ENCODE data around the gene SMTNL1.
A peak's percentile ranks its signal among the peaks of the same experiment; 100 is the strongest.

SMTNL1 gene, protein sequence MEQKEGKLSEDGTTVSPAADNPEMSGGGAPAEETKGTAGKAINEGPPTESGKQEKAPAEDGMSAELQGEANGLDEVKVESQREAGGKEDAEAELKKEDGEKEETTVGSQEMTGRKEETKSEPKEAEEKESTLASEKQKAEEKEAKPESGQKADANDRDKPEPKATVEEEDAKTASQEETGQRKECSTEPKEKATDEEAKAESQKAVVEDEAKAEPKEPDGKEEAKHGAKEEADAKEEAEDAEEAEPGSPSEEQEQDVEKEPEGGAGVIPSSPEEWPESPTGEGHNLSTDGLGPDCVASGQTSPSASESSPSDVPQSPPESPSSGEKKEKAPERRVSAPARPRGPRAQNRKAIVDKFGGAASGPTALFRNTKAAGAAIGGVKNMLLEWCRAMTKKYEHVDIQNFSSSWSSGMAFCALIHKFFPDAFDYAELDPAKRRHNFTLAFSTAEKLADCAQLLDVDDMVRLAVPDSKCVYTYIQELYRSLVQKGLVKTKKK

DNA sequence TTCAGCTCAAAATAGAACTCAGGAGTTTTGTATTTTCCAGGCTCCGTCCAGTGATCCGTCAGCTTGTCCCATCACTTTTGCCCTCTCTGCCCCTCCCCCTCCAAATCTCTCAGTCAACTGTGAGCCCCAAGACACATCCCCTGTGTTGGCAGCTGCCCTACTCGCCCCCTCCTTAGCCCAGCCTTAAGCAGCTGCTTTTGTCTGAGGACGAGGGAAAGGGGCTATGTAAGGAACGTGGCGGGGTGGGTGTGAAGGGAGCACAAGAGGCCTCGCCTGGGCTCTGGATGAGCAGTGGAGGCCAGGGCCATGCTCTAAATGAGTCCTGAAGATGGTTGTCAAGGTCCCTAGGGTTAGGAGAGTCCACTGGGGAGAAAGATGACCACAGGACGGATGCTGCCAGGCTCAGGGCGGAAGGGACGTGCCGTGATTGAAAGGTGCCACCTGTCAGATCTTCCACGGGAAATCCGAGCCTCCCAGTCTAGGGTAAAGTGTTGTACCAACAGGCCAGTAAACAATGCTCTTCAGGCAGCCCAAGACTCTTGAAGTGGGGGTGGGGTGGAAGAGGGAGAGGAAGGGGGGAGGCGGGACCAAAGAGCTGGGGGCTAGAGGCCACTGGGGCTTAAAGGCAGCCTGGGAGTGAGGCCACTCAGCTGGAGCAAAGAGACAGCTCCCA is at the start of gene SMTNL1:
Gene SMTNL1, plus strand, starts transcription at position 649 of the 673 bp plus-strand sequence. CDS start 5,048 bp downstream, outside the sequence.
- peak within 1 kb of the TSS; percentile 68 for H3K27ac Mint-ChIP-seq
- no peaks in the 10 kb centered on the region for H3K36me3 Mint-ChIP-seq
- ATAC-seq (no peak), DNase-seq (ENCODE audit: low spot score in 2 of 2) (no peak)
- H3K4me1 Mint-ChIP-seq = peaks cover under 1% of the 10 kb centered on the region
- no peaks in the 10 kb centered on the region for H3K9me3 Mint-ChIP-seq
- H3K4me3 Mint-ChIP-seq = no peak within 1 kb of the TSS

DNA sequence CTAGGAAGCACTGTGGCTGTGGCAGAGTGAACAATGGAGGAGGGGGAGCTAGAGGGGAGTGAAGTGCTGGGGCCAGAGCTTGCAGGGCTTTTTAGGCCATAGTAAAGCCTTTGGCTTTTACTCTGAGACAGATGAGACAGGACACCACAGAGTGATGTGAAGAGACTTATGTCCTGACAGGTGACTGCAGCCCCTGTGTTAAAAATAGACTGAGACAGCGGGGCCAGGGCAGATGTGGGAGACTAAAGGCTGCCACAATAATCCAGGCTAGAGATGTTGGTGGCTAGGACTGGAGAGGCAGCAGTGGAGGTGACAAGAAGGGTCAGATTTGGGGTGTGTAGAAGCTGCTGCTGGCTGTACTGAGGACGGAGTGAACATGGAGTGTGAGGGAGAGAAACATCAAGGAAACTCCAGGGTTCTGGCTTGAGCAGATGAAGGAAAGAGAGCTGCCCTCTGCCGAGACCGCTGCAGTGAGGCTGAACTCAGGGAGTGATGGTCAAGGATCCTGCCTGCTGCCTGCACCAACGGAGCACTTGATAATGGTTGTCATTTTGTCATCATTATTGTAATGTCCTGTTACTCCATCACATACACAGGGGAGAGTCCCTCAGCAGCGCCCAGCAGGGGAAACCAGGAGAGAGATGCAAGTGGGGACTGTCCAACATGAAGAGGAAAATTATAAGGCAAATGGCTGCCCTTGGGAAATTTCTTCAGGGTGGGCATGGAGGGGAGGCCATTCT is 49.3 kb upstream of the SMTNL1 start:
- no peaks in the 10 kb centered on the region for H3K4me1 Mint-ChIP-seq
- H3K27ac Mint-ChIP-seq = no peak overlapping the region
- H3K36me3 Mint-ChIP-seq = peaks cover 40% of the 10 kb centered on the region
- no peaks in the 10 kb centered on the region for H3K9me3 Mint-ChIP-seq
- DNase-seq (ENCODE audit: low spot score in 2 of 2) = no peak
- H3K4me3 Mint-ChIP-seq = no peak overlapping the region
- ATAC-seq = no peak

DNA sequence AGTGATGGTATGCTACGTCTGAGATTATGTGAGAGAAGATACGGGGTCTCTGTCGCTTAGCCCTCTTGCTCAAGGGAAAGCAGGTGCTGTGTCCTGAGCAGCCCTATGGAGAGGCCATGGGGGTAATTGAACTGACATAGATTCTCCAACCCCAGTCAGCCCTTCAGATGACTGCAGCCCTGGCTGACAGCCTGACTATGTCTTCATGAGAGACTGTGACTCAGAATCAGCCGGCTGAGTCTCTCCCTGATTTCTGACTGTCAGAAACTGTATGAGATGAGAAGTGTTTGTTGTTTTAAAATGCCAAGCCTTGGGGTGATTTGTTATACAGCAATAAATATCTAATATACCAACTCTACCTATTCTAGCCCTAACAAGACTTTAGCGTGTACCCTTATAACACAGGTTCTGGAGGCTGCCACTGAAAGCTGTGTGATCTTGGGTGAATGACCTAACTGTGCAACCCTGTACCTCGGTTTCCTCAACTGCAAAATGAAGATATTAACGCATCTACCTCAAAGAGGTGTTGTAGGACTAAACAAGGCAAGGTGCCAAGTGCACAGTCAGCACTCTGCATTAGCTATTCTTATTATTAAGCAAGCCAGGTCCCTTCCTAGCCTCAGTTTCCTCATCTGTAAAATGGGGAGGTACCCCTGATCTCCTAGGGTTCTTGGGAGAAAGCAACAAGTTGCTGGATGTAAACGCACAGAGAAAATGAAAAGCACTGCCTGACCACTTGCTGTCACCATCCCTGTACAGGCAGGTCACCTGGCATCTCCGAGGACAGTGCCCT is 46.7 kb upstream of the SMTNL1 start:
- H3K4me3 Mint-ChIP-seq = no peak overlapping the region
- peaks cover 27% of the 10 kb centered on the region for H3K36me3 Mint-ChIP-seq
- no peak for ATAC-seq
- DNase-seq (ENCODE audit: low spot score in 2 of 2) = no peak
- H3K9me3 Mint-ChIP-seq = no peaks in the 10 kb centered on the region
- H3K4me1 Mint-ChIP-seq = peaks cover 9% of the 10 kb centered on the region
- H3K27ac Mint-ChIP-seq = no peak overlapping the region

DNA sequence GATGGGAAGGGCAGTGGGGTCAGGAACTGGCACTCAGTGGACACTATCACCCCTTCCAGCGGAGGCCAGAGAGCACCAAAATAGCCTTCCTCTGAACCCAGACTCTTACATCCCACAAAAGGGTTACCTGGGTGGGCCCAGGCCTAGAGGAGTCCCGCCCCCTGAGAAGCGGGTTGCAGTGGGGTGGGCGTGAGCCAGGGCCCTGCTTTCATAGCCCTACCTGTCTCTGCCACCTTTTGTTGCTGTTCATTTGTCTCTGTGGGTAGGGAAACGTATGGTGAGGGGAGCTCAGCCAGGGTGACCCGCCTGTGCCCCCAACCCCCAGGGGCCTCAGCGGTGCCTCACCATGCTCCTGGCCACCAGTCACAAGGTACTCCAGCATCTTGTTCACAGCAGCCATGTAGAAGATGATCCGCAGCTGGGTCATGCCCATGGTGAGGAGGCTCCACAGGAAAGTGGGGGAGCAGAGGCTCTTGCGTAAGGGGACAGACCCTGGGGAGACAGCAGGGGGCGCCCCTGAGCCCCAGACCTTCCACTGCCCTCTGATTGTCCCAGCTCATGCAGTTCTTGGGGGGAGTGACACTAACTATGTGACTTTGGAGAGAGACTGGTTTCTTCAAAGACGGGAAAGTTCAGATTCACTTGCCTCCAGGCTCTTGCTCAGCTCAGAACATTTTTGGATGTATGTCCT is 45.9 kb upstream of the SMTNL1 start:
- Mint-ChIP-seq H3K36me3 (peaks cover 23% of the 10 kb centered on the region), H3K9me3 (no peaks in the 10 kb centered on the region), H3K27ac (no peak overlapping the region), H3K4me1 (peaks cover 9% of the 10 kb centered on the region), H3K4me3 (no peak overlapping the region)
- ATAC-seq (peak; percentile 76), DNase-seq (ENCODE audit: low spot score in 2 of 2) (peak; percentile 48 to 79)

DNA sequence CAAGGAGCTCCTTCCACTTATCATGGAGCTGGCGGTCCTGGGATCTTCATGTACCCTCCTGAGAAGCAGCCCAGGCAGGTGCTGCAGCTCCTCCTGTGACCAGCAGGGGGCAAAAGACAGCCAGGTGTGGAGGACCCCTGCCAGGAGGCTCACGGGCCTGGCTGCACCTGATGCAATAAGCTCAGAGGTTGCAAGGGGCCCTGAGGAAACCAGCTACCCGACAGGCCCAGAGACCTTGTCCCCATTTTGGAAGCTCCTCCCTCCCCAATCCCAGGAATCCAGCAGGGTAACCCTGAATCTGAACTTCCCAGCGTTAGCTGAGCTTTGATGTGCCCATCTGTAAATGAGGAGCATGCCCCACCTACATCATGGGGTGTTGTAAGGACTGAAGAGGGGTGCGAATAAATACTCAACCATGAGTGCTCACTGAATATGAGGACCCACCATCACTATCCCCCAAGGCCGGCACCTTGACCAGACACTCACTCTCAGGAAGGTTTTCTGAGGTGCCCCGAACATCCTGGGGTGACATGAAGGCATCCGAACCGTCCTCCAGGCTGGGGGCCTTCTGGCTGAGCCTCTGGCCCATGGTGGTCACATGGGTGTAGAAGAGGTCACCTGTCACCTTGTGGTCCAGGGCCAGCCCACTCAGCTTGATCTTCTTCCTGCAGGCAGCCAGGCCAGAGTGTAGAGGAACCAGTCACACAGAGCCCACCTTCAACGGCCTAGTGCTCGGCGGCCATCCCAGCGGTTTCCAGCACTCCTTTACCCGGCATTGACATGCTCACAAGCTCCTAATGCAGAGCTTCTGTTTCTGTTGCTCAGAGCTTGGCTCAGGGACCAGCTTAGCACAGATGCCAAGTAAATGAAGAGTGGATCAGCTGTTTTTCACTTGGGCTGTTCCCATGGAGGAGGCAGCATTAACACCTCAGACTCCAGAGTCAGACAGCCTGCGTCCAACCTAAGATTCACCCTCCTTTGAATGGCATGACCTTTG is 43.6 kb upstream of the SMTNL1 start:
- no peaks in the 10 kb centered on the region for H3K9me3 Mint-ChIP-seq
- DNase-seq (ENCODE audit: low spot score in 2 of 2) (peak; percentile 62 to 88), ATAC-seq (peak; percentile 75)
- no peak overlapping the region for H3K4me3 Mint-ChIP-seq
- H3K36me3 Mint-ChIP-seq = peaks cover 26% of the 10 kb centered on the region
- H3K27ac Mint-ChIP-seq = peak overlapping the region; percentile 82
- H3K4me1 Mint-ChIP-seq = peaks cover 9% of the 10 kb centered on the region

DNA sequence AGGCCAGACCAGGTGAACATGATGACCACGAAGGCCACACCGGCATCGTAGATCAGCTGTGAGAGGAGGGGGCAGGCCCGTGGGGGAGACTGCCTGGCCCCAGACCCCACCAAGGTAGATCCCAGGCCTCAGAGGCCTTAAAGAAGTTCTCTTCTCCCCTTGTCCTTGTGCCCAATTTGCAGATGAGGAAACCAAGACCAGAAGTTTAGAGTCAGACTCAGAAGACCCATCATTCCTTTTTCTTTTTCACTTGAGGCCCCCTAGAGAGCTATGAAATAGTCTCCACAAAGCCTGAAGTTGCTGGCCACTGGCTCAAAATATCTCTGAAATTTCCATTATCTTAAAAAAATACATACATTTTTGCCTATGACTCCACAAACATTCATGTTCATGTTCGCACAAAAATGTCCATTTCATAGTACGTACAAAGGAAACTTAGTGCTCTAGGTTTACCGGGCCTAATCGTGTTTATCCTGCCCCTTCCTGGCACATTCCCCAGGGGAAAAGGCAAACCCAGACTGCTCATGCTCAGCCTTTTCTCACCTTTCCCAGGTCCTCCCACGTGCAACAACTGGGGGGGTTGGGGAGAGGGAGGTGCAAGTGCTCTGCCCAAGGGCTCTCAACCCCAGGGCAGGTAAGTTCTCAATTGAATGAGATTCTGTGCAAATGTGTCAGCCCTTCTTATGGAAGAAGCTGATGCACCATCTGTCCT is 41.1 kb upstream of the SMTNL1 start:
- Mint-ChIP-seq H3K27ac (no peak overlapping the region), H3K4me1 (peaks cover 9% of the 10 kb centered on the region), H3K4me3 (no peak overlapping the region), H3K9me3 (no peaks in the 10 kb centered on the region), H3K36me3 (peaks cover 13% of the 10 kb centered on the region)
- DNase-seq (ENCODE audit: low spot score in 2 of 2) = no peak
- no peak for ATAC-seq

DNA sequence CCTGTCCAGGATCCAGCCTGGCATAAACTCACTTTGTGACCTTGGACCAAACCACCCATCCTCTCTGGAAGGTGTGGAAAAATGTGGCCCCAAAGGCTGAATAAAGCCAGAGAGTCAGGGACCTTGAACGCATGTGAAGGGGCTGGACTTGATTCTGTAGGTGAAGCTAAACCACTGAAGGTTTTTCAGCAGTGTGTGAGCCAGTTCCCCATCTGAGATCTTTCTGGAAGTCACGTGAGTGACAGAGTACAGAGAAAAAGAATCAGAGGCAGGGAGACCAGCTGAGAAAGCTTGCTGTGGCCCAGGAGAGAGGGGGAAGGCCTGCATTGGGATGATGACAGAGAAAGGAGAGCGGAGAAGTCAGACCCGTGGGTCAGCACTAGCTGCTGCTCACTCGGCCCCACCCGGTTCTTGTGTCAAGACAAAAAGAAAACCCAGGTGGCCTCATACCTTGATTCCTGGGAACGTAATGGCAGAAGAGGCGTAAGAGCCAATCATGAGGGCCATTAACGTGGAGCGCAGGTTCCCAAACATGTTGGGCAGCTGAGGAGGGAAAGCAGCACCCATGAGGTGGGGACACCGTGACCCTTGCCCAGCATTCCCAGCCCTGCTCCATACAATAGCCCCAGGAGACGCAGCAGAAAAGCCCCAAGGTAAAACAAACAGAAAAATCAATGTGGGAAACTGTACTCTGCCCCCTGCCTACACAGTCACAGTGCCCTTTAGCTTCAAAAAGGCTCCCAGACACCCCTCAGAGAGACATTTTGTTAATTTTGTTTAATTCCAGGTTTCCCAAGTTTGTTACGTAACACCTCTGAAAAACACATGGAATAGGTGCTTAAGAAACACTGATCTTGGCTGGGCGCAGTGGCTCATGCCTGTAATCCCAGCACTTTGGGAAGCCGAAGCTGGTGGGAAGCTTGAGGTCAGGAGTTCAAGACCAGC is 39.8 kb upstream of the SMTNL1 start:
- Mint-ChIP-seq H3K36me3 (peaks cover 13% of the 10 kb centered on the region), H3K9me3 (no peaks in the 10 kb centered on the region), H3K4me3 (no peak overlapping the region), H3K27ac (no peak overlapping the region), H3K4me1 (peaks cover 9% of the 10 kb centered on the region)
- no peak for ATAC-seq
- DNase-seq (ENCODE audit: low spot score in 2 of 2) = no peak

DNA sequence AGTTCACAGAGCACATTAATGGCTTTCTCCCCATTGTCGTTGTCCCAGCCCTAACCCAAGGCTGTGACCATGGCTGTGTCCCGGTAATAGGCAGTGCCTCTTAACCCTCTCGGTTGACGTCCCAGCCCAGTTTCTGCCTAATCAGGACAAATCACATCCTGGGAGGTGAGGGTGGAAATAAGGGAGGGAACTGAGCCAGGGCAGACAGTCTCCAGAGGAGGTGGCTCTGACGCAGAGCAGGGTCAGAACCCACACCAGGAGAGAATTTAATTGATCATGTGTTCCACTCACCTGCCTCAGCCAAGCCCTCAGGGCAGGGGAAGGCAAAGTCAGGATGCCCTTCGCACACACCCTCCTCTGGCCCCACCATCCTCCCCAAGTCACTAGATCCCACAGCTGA is 38.9 kb upstream of the SMTNL1 start:
- Mint-ChIP-seq H3K4me3 (no peak overlapping the region), H3K9me3 (no peaks in the 10 kb centered on the region), H3K4me1 (peaks cover 8% of the 10 kb centered on the region), H3K36me3 (peaks cover 13% of the 10 kb centered on the region), H3K27ac (no peak overlapping the region)
- no peak for ATAC-seq
- DNase-seq (ENCODE audit: low spot score in 2 of 2) = no peak

DNA sequence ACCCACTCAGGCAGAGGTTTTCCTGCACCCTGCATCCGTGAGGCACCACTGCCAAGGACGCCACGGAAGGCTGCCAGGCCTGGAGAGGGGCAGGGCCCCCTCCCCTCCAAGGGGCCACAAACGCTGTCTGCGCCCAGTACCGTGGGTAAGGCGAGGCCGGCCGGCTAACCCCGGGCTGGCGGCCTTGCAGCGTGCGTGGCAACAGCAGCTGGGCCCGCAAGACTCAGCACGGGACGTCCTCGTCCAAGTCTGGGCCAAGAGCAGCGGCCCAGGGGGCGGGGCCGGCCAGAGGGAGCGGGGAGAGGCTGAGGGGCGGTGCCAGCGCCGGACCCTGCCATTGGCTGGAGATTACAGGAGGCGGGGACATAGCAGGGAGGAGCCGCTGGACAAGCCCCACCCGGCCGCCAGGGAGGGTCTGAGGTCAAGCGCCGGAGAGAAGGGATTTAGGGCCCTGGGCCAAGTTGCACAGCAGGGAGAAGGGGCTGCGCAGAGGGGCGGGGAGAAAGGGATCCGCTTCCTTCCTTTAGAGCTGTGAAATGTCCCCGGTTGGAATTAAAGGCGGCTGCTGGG is 37.9 kb upstream of the SMTNL1 start:
- Mint-ChIP-seq H3K9me3 (no peaks in the 10 kb centered on the region), H3K27ac (no peak overlapping the region), H3K4me3 (no peak overlapping the region), H3K4me1 (no peaks in the 10 kb centered on the region), H3K36me3 (peaks cover 13% of the 10 kb centered on the region)
- ATAC-seq (peak; percentile 67), DNase-seq (ENCODE audit: low spot score in 2 of 2) (no peak)

DNA sequence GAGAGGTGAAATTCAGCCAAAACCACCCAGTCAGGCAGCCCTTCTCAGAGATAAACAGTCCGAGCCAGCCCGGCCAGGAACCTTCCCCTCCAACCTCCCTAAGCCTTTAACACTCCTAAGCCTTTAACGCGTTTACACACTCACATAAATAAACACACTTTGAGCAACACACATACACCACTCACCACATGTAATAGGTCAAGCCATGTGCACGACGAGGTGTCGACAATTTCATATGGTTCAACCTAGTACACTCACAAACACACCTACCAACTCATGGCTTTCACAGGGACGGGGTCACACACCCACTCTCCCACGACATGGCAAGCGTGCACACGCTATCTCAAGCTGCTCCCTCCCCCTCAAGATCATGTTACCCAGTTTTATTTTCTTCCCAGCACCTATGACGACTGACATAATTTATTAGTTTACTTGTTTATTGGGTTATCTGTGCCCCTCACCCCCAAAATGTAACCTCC is 37.4 kb upstream of the SMTNL1 start:
- Mint-ChIP-seq H3K9me3 (no peaks in the 10 kb centered on the region), H3K36me3 (peaks cover 13% of the 10 kb centered on the region)

DNA sequence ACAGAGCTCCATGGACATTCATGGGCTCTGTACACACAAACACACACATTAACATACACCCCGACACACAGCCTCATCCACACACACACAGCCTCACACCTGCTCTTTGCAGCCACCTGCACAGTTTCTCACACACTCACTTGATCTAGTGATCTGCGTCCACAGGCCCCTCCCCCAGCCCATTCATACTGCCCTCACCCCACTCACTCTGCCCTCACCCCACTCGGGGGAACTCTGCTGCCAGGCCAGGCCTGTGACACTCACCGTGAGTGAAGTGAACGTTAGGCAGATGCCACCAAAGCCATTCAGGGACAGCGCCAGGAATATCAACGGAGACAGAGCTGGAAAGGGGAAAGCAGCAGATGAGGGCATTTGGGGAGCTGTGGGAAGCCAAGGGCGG is 36.9 kb upstream of the SMTNL1 start:
- ATAC-seq = no peak
- no peak overlapping the region for H3K27ac Mint-ChIP-seq
- peaks cover 13% of the 10 kb centered on the region for H3K36me3 Mint-ChIP-seq

More for the DNA sequence above, 37.4 kb upstream of the SMTNL1 start:
- Mint-ChIP-seq H3K4me3 (no peak overlapping the region), H3K4me1 (no peaks in the 10 kb centered on the region), H3K27ac (no peak overlapping the region)
- ATAC-seq (no peak), DNase-seq (ENCODE audit: low spot score in 2 of 2) (no peak)

DNA sequence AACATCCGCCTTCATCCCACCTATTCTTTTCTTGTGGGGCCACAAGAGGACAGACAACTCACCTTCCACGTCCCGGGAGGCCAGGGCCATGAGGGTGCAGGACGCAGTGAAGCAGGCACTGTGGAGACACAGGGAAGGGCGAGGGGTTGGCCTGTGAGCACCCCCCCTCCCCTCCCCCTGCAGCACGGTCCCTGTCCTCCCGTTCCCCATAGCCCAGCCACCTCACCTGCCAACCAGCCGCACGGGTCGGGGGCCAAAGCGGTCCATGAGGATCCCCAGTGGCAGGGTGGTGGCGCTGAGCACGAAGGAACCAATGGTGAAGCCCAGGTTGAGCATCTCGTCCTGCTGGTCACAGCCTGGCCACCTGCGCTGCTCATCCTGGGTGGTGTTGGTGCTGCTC is 36.5 kb upstream of the SMTNL1 start:
- H3K9me3 Mint-ChIP-seq = no peaks in the 10 kb centered on the region
- ATAC-seq (no peak), DNase-seq (ENCODE audit: low spot score in 2 of 2) (no peak)
- no peaks in the 10 kb centered on the region for H3K4me1 Mint-ChIP-seq
- H3K27ac Mint-ChIP-seq = no peak overlapping the region
- H3K36me3 Mint-ChIP-seq = peaks cover 13% of the 10 kb centered on the region
- no peak overlapping the region for H3K4me3 Mint-ChIP-seq

More for the DNA sequence above, 36.9 kb upstream of the SMTNL1 start:
- Mint-ChIP-seq H3K9me3 (no peaks in the 10 kb centered on the region), H3K4me1 (no peaks in the 10 kb centered on the region), H3K4me3 (no peak overlapping the region)
- no peak for DNase-seq (ENCODE audit: low spot score in 2 of 2)
